ENCODE measurements around the gene RNASEL.

Gene RNASEL

GRCh38 chr1:182569939-182570610 is 19.0 kb downstream of the RNASEL start:
- H3K9me3 ChIP-seq (ENCODE audit: control insufficient read depth, insufficient read depth, low read length) = no peaks in the 10 kb centered on the region
- no peaks in the 10 kb centered on the region for H3K4me1 ChIP-seq (ENCODE audit: insufficient read depth, low read length)
- H3K9ac ChIP-seq (ENCODE audit: low read depth, low read length) = no peak overlapping the region
- H3K36me3 ChIP-seq (ENCODE audit: insufficient read depth, low read length) = no peaks in the 10 kb centered on the region

- no peaks in the 10 kb centered on the region for H3K4me1 ChIP-seq (ENCODE audit: insufficient read depth, low read length)
- H3K9ac ChIP-seq (ENCODE audit: low read depth, low read length) = no peak overlapping the region
- no peaks in the 10 kb centered on the region for H3K36me3 ChIP-seq (ENCODE audit: insufficient read depth, low read length)
- H3K9me3 ChIP-seq (ENCODE audit: control insufficient read depth, insufficient read depth, low read length) = no peaks in the 10 kb centered on the region
Measured at GRCh38 chr1:182568647-182569284, 20.3 kb downstream of the RNASEL start.

GRCh38 chr1:182567629-182568028 is 21.4 kb downstream of the RNASEL start:
- no peaks in the 10 kb centered on the region for H3K36me3 ChIP-seq (ENCODE audit: insufficient read depth, low read length)
- no peak overlapping the region for H3K9ac ChIP-seq (ENCODE audit: low read depth, low read length)
- H3K4me1 ChIP-seq (ENCODE audit: insufficient read depth, low read length) = no peaks in the 10 kb centered on the region
- no peaks in the 10 kb centered on the region for H3K9me3 ChIP-seq (ENCODE audit: control insufficient read depth, insufficient read depth, low read length)

- H3K9ac ChIP-seq (ENCODE audit: low read depth, low read length) = no peak overlapping the region
- H3K36me3 ChIP-seq (ENCODE audit: insufficient read depth, low read length) = no peaks in the 10 kb centered on the region
- no peaks in the 10 kb centered on the region for H3K9me3 ChIP-seq (ENCODE audit: control insufficient read depth, insufficient read depth, low read length)
- H3K4me1 ChIP-seq (ENCODE audit: insufficient read depth, low read length) = no peaks in the 10 kb centered on the region
Measured at GRCh38 chr1:182565537-182565936, 23.5 kb downstream of the RNASEL start.

- Histone ChIP-seq H3K9me3 (ENCODE audit: control insufficient read depth, insufficient read depth, low read length) (no peaks in the 10 kb centered on the region), H3K9ac (ENCODE audit: low read depth, low read length) (no peak overlapping the region), H3K4me1 (ENCODE audit: insufficient read depth, low read length) (no peaks in the 10 kb centered on the region), H3K36me3 (ENCODE audit: insufficient read depth, low read length) (no peaks in the 10 kb centered on the region)
Measured at GRCh38 chr1:182564406-182565004, 24.6 kb downstream of the RNASEL start.

GRCh38 chr1:182563095-182563494 is 26.0 kb downstream of the RNASEL start:
- Histone ChIP-seq H3K36me3 (ENCODE audit: insufficient read depth, low read length) (no peaks in the 10 kb centered on the region), H3K9me3 (ENCODE audit: control insufficient read depth, insufficient read depth, low read length) (no peaks in the 10 kb centered on the region), H3K9ac (ENCODE audit: low read depth, low read length) (no peak overlapping the region), H3K4me1 (ENCODE audit: insufficient read depth, low read length) (no peaks in the 10 kb centered on the region)

- Histone ChIP-seq H3K9ac (ENCODE audit: low read depth, low read length) (no peak overlapping the region), H3K4me1 (ENCODE audit: insufficient read depth, low read length) (no peaks in the 10 kb centered on the region), H3K36me3 (ENCODE audit: insufficient read depth, low read length) (no peaks in the 10 kb centered on the region), H3K9me3 (ENCODE audit: control insufficient read depth, insufficient read depth, low read length) (no peaks in the 10 kb centered on the region)
Measured at GRCh38 chr1:182561456-182561855, 27.6 kb downstream of the RNASEL start.

- H3K9me3 ChIP-seq (ENCODE audit: control insufficient read depth, insufficient read depth, low read length) = no peaks in the 10 kb centered on the region
Measured at GRCh38 chr1:182560392-182560984, 28.6 kb downstream of the RNASEL start.

GRCh38 chr1:182556279-182556678 is 32.8 kb downstream of the RNASEL start:
- peaks cover 6% of the 10 kb centered on the region; the same call in 1 of the 2 replicates for H3K9me3 ChIP-seq (ENCODE audit: control insufficient read depth, insufficient read depth, low read length)
- no peaks in the 10 kb centered on the region for H3K36me3 ChIP-seq (ENCODE audit: insufficient read depth, low read length)
- H3K9ac ChIP-seq (ENCODE audit: low read depth, low read length) = no peak overlapping the region
- H3K4me1 ChIP-seq (ENCODE audit: insufficient read depth, low read length) = no peaks in the 10 kb centered on the region

More at GRCh38 chr1:182560392-182560984, 28.6 kb downstream of the RNASEL start:
- Histone ChIP-seq H3K36me3 (ENCODE audit: insufficient read depth, low read length) (no peaks in the 10 kb centered on the region), H3K4me1 (ENCODE audit: insufficient read depth, low read length) (no peaks in the 10 kb centered on the region), H3K9ac (ENCODE audit: low read depth, low read length) (no peak overlapping the region)

- no peaks in the 10 kb centered on the region for H3K4me1 ChIP-seq (ENCODE audit: insufficient read depth, low read length)
- H3K36me3 ChIP-seq (ENCODE audit: insufficient read depth, low read length) = no peaks in the 10 kb centered on the region
- no peak overlapping the region for H3K9ac ChIP-seq (ENCODE audit: low read depth, low read length)
- peaks cover 6% of the 10 kb centered on the region; the same call in 1 of the 2 replicates for H3K9me3 ChIP-seq (ENCODE audit: control insufficient read depth, insufficient read depth, low read length)
Measured at GRCh38 chr1:182555493-182555892, 33.6 kb downstream of the RNASEL start.

- no peak overlapping the region for H3K9ac ChIP-seq (ENCODE audit: low read depth, low read length)
- H3K4me1 ChIP-seq (ENCODE audit: insufficient read depth, low read length) = no peaks in the 10 kb centered on the region
- H3K36me3 ChIP-seq (ENCODE audit: insufficient read depth, low read length) = no peaks in the 10 kb centered on the region
- peaks cover 6% of the 10 kb centered on the region; the same call in 1 of the 2 replicates for H3K9me3 ChIP-seq (ENCODE audit: control insufficient read depth, insufficient read depth, low read length)
Measured at GRCh38 chr1:182552527-182552926, 36.5 kb downstream of the RNASEL start.

- no peaks in the 10 kb centered on the region for H3K4me1 ChIP-seq (ENCODE audit: insufficient read depth, low read length)
- H3K9me3 ChIP-seq (ENCODE audit: control insufficient read depth, insufficient read depth, low read length) = peaks cover 6% of the 10 kb centered on the region; the same call in 1 of the 2 replicates
- no peak overlapping the region for H3K9ac ChIP-seq (ENCODE audit: low read depth, low read length)
- H3K36me3 ChIP-seq (ENCODE audit: insufficient read depth, low read length) = no peaks in the 10 kb centered on the region
Measured at GRCh38 chr1:182549811-182550210, 39.2 kb downstream of the RNASEL start.

GRCh38 chr1:182549346-182549745 is 39.7 kb downstream of the RNASEL start:
- no peak overlapping the region for H3K9ac ChIP-seq (ENCODE audit: low read depth, low read length)
- no peaks in the 10 kb centered on the region for H3K36me3 ChIP-seq (ENCODE audit: insufficient read depth, low read length)
- peaks cover 6% of the 10 kb centered on the region; the same call in 1 of the 2 replicates for H3K9me3 ChIP-seq (ENCODE audit: control insufficient read depth, insufficient read depth, low read length)
- no peaks in the 10 kb centered on the region for H3K4me1 ChIP-seq (ENCODE audit: insufficient read depth, low read length)

GRCh38 chr1:182533896-182534295 is 55.2 kb downstream of the RNASEL start:
- H3K36me3 ChIP-seq (ENCODE audit: insufficient read depth, low read length) = no peaks in the 10 kb centered on the region
- H3K9me3 ChIP-seq (ENCODE audit: control insufficient read depth, insufficient read depth, low read length) = no peaks in the 10 kb centered on the region
- no peaks in the 10 kb centered on the region for H3K4me1 ChIP-seq (ENCODE audit: insufficient read depth, low read length)
- H3K9ac ChIP-seq (ENCODE audit: low read depth, low read length) = no peak overlapping the region
